GM12878 (cell line): ENCODE results near the gene CEBPB.

Source experiments
- ASH2L ChIP-seq: fragments of 300-600, 200-600 bp; sonication (generic); IDR thresholded peaks from 2 replicates; pipeline ENCODE4 v1.6.1; 2017; ENCODE audit warnings: low read depth, mild to moderate bottlenecking, borderline replicate concordance
- ATF3 ChIP-seq: IDR thresholded peaks from 2 replicates; pipeline ENCODE4 v1.6.1; 2011; ENCODE audit warnings: low read depth, mild to moderate bottlenecking, low read length, moderate library complexity, borderline replicate concordance; ENCODE audit errors: extremely low read depth
- BHLHE40 ChIP-seq, 2 experiments: fragments of 450-650 bp in 1 of 2; IDR thresholded peaks; 2 replicates each; pipeline ENCODE4 v1.6.1; 2011 to 2017; ENCODE audit warnings: low read depth in 2 of 2, borderline replicate concordance in 1 of 2, improper control_type of control experiment in 1 of 2, low read length in 1 of 2, mild to moderate bottlenecking in 1 of 2
- CREB1 ChIP-seq: IDR thresholded peaks from 2 replicates; pipeline ENCODE4 v1.6.1; 2012; ENCODE audit warnings: low read depth, mild to moderate bottlenecking, inconsistent platforms
- CTCF ChIP-seq, 3 experiments: IDR thresholded peaks in 2 of 3; conservative IDR thresholded peaks in 1 of 3; 2 replicates each; pipeline ENCODE4 v1.5.1; 2011; ENCODE audit warnings: low read depth in 3 of 3, low read length in 3 of 3, mild to moderate bottlenecking in 3 of 3, control low read depth in 2 of 3, moderate library complexity in 2 of 3, inconsistent platforms in 1 of 3, mixed read lengths in 1 of 3; ENCODE audit not compliant: control insufficient read depth in 2 of 3, insufficient read depth in 1 of 3; ENCODE audit errors: extremely low read depth in 1 of 3
- EP300 ChIP-seq, 2 experiments: fragments of 150-350 bp in 1 of 2; IDR thresholded peaks; 2 replicates each; pipeline ENCODE4 v1.6.1; 2011 to 2012; ENCODE audit warnings: low read depth in 2 of 2, low read length in 2 of 2, borderline replicate concordance in 1 of 2, improper control_type of control experiment in 1 of 2, inconsistent platforms in 1 of 2; ENCODE audit not compliant: control insufficient read depth in 1 of 2
- FOXM1 ChIP-seq: IDR thresholded peaks from 2 replicates; pipeline ENCODE4 v1.6.1; 2012; ENCODE audit warnings: low read depth, mild to moderate bottlenecking, inconsistent platforms, low read length, moderate library complexity
- NFYB ChIP-seq: IDR thresholded peaks from 2 replicates; pipeline ENCODE4 v1.6.1; 2011; ENCODE audit warnings: low read depth, mild to moderate bottlenecking, low read length, improper control_type of control experiment, moderate library complexity; ENCODE audit not compliant: insufficient read depth
- POLR2A ChIP-seq: IDR thresholded peaks from 2 replicates; pipeline ENCODE4 v1.6.1; 2011; ENCODE audit warnings: low read depth, mild to moderate bottlenecking, low read length
- REST ChIP-seq: IDR thresholded peaks from 2 replicates; pipeline ENCODE4 v1.6.1; 2012; ENCODE audit warnings: mild to moderate bottlenecking, low read depth, low read length
- TAF1 ChIP-seq: IDR thresholded peaks from 2 replicates; pipeline ENCODE4 v1.6.1; 2011; ENCODE audit warnings: mild to moderate bottlenecking, low read depth, low read length, borderline replicate concordance
- ZNF274 ChIP-seq: IDR thresholded peaks from one replicate; pipeline ENCODE4 v1.8.0; 2011; ENCODE audit not compliant: insufficient read length, insufficient read depth

GRCh38 chr20:50237349-50237748 lies 46.7 kb downstream of the CEBPB start:
- no peak for TF ChIP-seq CTCF (IDR thresholded peaks at IDR 0.05 in 2 of 3, conservative IDR thresholded peaks at IDR 0.05 in 1 of 3; ENCODE audit: control insufficient read depth in 2 of 3, extremely low read depth in 1 of 3, insufficient read depth in 1 of 3, low read depth in 3 of 3, low read length in 3 of 3)
- TF ChIP-seq ATF3: no peak
- no peak for TF ChIP-seq REST
- TF ChIP-seq ZNF274: no peak
- TF ChIP-seq NFYB: no peak
- TF ChIP-seq EP300 (IDR thresholded peaks at IDR 0.05; ENCODE audit: borderline replicate concordance in 1 of 2, control insufficient read depth in 1 of 2, low read depth in 2 of 2, low read length in 2 of 2): no peak
- no peak for TF ChIP-seq TAF1
- no peak for TF ChIP-seq CREB1
- TF ChIP-seq POLR2A: no peak
- no peak for TF ChIP-seq ASH2L
- no peak for TF ChIP-seq FOXM1
- no peak for TF ChIP-seq BHLHE40 (IDR thresholded peaks at IDR 0.05; ENCODE audit: borderline replicate concordance in 1 of 2, low read depth in 2 of 2, low read length in 1 of 2)
